ENCODE measurements around the gene EXOC6B.

EXOC6B gene

GRCh38 chr2:72750977-72751639 is 74.7 kb downstream of the EXOC6B start:
- no peaks in the 10 kb centered on the region for H3K4me1 ChIP-seq (ENCODE audit: insufficient read depth, low read length)
- H3K27me3 ChIP-seq (ENCODE audit: insufficient read depth, low read length, poor library complexity), result no peaks in the 10 kb centered on the region
- no peaks in the 10 kb centered on the region for H3K36me3 ChIP-seq (ENCODE audit: insufficient read depth, low read length)
- ATAC-seq (ENCODE audit: insufficient read depth, low read depth) (no peak), DNase-seq (no peak)
- H3K79me2 ChIP-seq (ENCODE audit: insufficient read depth, low read length), result no peaks in the 10 kb centered on the region
- no peak overlapping the region for H3K4me2 ChIP-seq (ENCODE audit: insufficient read depth, low read length)
- H3K4me3 ChIP-seq (ENCODE audit: low read depth in 1 of 2, low read length in 2 of 2), result no peak overlapping the region
- no peak overlapping the region for H2AFZ ChIP-seq (ENCODE audit: low read depth, low read length)
- H3K9me3 ChIP-seq (ENCODE audit: insufficient read depth, low read length, severe bottlenecking), result no peaks in the 10 kb centered on the region
- H3K9ac ChIP-seq (ENCODE audit: low read depth, low read length), result no peak overlapping the region
- TF ChIP-seq CTCF (IDR thresholded peaks at IDR 0.05; ENCODE audit: borderline replicate concordance, extremely low read depth, low read length, poor library complexity, severe bottlenecking), result no peak
- TF ChIP-seq EZH2 (IDR thresholded peaks at IDR 0.05; ENCODE audit: borderline replicate concordance, low read depth, low read length, severe bottlenecking), result no peak
- H4K20me1 ChIP-seq (ENCODE audit: insufficient read depth, low read length), result no peaks in the 10 kb centered on the region
- no peak overlapping the region for H3K27ac ChIP-seq (ENCODE audit: low read length)

- no peak overlapping the region for H3K9ac ChIP-seq (ENCODE audit: low read depth, low read length)
- TF ChIP-seq EZH2 (IDR thresholded peaks at IDR 0.05; ENCODE audit: borderline replicate concordance, low read depth, low read length, severe bottlenecking) (no peak), CTCF (IDR thresholded peaks at IDR 0.05; ENCODE audit: borderline replicate concordance, extremely low read depth, low read length, poor library complexity, severe bottlenecking) (no peak)
Measured at GRCh38 chr2:72750466-72750865, 75.4 kb downstream of the EXOC6B start.

DNA sequence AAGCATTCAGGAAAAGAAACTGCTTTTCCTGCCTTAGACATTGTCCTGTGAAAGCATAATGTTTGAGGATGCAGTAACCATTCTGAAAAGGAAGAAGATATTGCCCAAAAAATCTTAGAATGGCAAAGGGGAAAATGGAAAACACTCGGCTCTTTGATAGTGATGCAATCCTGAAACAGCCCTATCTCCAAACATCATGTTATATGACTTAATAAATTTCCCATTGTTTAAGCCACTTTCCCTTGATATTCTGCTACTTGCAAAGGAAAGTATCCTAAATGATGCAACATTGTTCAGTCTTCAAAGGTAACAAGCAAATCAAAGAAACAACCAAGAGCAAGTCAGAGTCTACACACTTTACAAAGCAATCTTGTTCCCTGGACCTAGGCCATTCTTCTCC is 78.5 kb downstream of the EXOC6B start:
- ATAC-seq (ENCODE audit: insufficient read depth, low read depth) (no peak), DNase-seq (no peak)
- Histone ChIP-seq H3K36me3 (ENCODE audit: insufficient read depth, low read length) (no peaks in the 10 kb centered on the region), H3K27me3 (ENCODE audit: insufficient read depth, low read length, poor library complexity) (no peaks in the 10 kb centered on the region), H3K4me1 (ENCODE audit: insufficient read depth, low read length) (no peaks in the 10 kb centered on the region), H3K4me2 (ENCODE audit: insufficient read depth, low read length) (no peak overlapping the region), H3K79me2 (ENCODE audit: insufficient read depth, low read length) (no peaks in the 10 kb centered on the region), H4K20me1 (ENCODE audit: insufficient read depth, low read length) (no peaks in the 10 kb centered on the region), H3K9me3 (ENCODE audit: insufficient read depth, low read length, severe bottlenecking) (no peaks in the 10 kb centered on the region), H3K4me3 (ENCODE audit: low read depth in 1 of 2, low read length in 2 of 2) (no peak overlapping the region), H3K27ac (ENCODE audit: low read length) (no peak overlapping the region), H2AFZ (ENCODE audit: low read depth, low read length) (no peak overlapping the region), H3K9ac (ENCODE audit: low read depth, low read length) (no peak overlapping the region)
- TF ChIP-seq EZH2 (IDR thresholded peaks at IDR 0.05; ENCODE audit: borderline replicate concordance, low read depth, low read length, severe bottlenecking) (no peak), CTCF (IDR thresholded peaks at IDR 0.05; ENCODE audit: borderline replicate concordance, extremely low read depth, low read length, poor library complexity, severe bottlenecking) (no peak)

More at GRCh38 chr2:72750466-72750865, 75.4 kb downstream of the EXOC6B start:
- Histone ChIP-seq H3K4me1 (ENCODE audit: insufficient read depth, low read length) (no peaks in the 10 kb centered on the region), H3K4me3 (ENCODE audit: low read depth in 1 of 2, low read length in 2 of 2) (no peak overlapping the region), H3K27ac (ENCODE audit: low read length) (no peak overlapping the region), H2AFZ (ENCODE audit: low read depth, low read length) (no peak overlapping the region), H3K36me3 (ENCODE audit: insufficient read depth, low read length) (no peaks in the 10 kb centered on the region), H3K79me2 (ENCODE audit: insufficient read depth, low read length) (no peaks in the 10 kb centered on the region), H3K4me2 (ENCODE audit: insufficient read depth, low read length) (no peak overlapping the region), H4K20me1 (ENCODE audit: insufficient read depth, low read length) (no peaks in the 10 kb centered on the region), H3K9me3 (ENCODE audit: insufficient read depth, low read length, severe bottlenecking) (no peaks in the 10 kb centered on the region), H3K27me3 (ENCODE audit: insufficient read depth, low read length, poor library complexity) (no peaks in the 10 kb centered on the region)
- DNase-seq (no peak), ATAC-seq (ENCODE audit: insufficient read depth, low read depth) (no peak)
